Measurements from ENCODE around the gene PCYT1A. TPM values are rescaled to one million over a fixed set of nuclear protein-coding genes. Genes with fewer than 3 reads are reported as not detected.
"Not testable (repeated sequence)": the region's sequence is repeated elsewhere in the genome, so short reads cannot be mapped to it uniquely, and the experiment has no call there.

The PCYT1A gene
- total RNA-seq, 2 donors from 2014 or later: 30.9 to 47.8 TPM

DNA sequence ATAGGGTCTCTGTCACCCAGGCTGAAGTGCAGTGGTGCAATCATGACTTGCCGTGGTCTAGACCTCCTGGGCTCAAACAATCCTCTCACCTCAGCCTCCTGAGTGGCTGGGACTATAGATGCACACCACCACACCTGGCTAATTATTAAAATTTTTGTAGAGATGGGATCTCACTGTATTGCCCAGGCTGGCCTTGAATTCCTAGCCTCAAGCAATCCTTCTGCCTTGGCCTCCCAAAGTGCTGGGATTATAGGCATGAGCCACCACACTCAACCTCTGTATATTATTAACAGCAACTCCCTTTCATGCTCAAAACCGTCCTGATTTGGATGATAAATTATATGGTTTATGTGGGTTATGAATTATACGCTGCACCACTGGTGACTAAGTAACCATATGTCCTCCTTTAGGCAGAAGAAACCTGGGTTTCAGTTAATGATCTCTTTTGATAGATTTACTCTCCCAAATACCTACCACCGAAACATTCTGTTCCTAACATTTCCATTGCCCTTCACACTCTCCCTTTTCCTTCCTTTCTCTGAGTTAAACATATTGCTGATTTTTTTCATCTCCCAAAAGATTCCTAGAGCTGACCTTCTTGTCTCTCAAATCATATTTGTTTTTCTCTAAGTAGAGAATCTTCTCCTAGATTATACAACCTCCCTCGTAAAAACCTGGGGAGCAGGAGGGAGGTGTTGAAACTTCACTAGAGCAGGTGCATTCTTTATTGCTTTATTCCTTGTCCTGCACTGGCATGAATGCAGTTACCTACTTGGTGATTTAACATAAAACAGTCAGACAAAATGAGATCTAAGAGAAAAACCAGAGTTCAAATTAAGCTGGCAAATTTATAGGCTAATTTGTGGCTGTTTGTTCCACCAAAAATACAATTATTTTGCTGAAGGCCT, 32.9 kb downstream of the PCYT1A start:
- WGBS, 2 donors: 60 to 74% methylated on average over 5 of the region's 5 CpGs

GRCh38 chr3:196251918-196252317, 35.6 kb downstream of the PCYT1A start:
- intact Hi-C loops (cut with DNase I): loop anchor here (10.0 kb wide), 1 partner anchor 433 kb away; no protein-coding TSS in a partner anchor
- H3K27me3 ChIP-seq: no peaks in the 10 kb centered on the region
- DNase-seq: no peak
- peaks cover 0 to 17% of the 10 kb centered on the region in 2 donors for H3K36me3 ChIP-seq (replicated peaks in 1 of 2; ENCODE audit: insufficient read depth in 1 of 2, low read depth in 2 of 2)
- TF ChIP-seq, protein P1, sequence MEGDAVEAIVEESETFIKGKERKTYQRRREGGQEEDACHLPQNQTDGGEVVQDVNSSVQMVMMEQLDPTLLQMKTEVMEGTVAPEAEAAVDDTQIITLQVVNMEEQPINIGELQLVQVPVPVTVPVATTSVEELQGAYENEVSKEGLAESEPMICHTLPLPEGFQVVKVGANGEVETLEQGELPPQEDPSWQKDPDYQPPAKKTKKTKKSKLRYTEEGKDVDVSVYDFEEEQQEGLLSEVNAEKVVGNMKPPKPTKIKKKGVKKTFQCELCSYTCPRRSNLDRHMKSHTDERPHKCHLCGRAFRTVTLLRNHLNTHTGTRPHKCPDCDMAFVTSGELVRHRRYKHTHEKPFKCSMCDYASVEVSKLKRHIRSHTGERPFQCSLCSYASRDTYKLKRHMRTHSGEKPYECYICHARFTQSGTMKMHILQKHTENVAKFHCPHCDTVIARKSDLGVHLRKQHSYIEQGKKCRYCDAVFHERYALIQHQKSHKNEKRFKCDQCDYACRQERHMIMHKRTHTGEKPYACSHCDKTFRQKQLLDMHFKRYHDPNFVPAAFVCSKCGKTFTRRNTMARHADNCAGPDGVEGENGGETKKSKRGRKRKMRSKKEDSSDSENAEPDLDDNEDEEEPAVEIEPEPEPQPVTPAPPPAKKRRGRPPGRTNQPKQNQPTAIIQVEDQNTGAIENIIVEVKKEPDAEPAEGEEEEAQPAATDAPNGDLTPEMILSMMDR (IDR thresholded peaks at IDR 0.05): no peak
- no peak for TF ChIP-seq POLR2A (IDR thresholded peaks at IDR 0.05)
- ATAC-seq: no peak
- H3K4me1 ChIP-seq: no peaks in the 10 kb centered on the region
- no peak overlapping the region for H3K4me3 ChIP-seq
- no peak overlapping the region for H3K27ac ChIP-seq
- WGBS, 2 donors: 95 to 96% methylated on average over 16 of the region's 16 CpGs
- no peaks in the 10 kb centered on the region for H3K9me3 ChIP-seq

More for the DNA sequence above, 32.9 kb downstream of the PCYT1A start:
- DNase-seq: no peak
- TF ChIP-seq, protein P1 (IDR thresholded peaks at IDR 0.05): no peak
- TF ChIP-seq POLR2A (IDR thresholded peaks at IDR 0.05): no peak
- intact Hi-C loops (cut with DNase I): loop anchor here (10.0 kb wide), 1 partner anchor 430 kb away; no protein-coding TSS in a partner anchor
- Histone ChIP-seq H3K9me3 (no peaks in the 10 kb centered on the region), H3K4me1 (no peaks in the 10 kb centered on the region), H3K27me3 (no peaks in the 10 kb centered on the region), H3K4me3 (no peak overlapping the region), H3K27ac (no peak overlapping the region), H3K36me3 (replicated peaks in 1 of 2; ENCODE audit: insufficient read depth in 1 of 2, low read depth in 2 of 2) (peaks cover 0 to 9% of the 10 kb centered on the region in 2 donors)
- ATAC-seq: no peak

- no peaks in the 10 kb centered on the region for H3K4me1 ChIP-seq
- H3K9me3 ChIP-seq: no peaks in the 10 kb centered on the region
- no peak for DNase-seq
- H3K27me3 ChIP-seq: no peaks in the 10 kb centered on the region
- H3K27ac ChIP-seq: no peak overlapping the region
- no peak for ATAC-seq
- 85 to 86% methylated on average over 9 to 13 of the region's 13 CpGs for WGBS, 2 donors
- H3K4me3 ChIP-seq: no peak overlapping the region
- peaks cover under 1 to 16% of the 10 kb centered on the region in 2 donors for H3K36me3 ChIP-seq (replicated peaks in 1 of 2; ENCODE audit: insufficient read depth in 1 of 2, low read depth in 2 of 2)
- intact Hi-C loops (cut with DNase I): no loop called here
- no peak for TF ChIP-seq POLR2A (IDR thresholded peaks at IDR 0.05)
- TF ChIP-seq, protein P1 (IDR thresholded peaks at IDR 0.05): no peak
Observed at GRCh38 chr3:196246612-196247308, 40.8 kb downstream of the PCYT1A start.

DNA sequence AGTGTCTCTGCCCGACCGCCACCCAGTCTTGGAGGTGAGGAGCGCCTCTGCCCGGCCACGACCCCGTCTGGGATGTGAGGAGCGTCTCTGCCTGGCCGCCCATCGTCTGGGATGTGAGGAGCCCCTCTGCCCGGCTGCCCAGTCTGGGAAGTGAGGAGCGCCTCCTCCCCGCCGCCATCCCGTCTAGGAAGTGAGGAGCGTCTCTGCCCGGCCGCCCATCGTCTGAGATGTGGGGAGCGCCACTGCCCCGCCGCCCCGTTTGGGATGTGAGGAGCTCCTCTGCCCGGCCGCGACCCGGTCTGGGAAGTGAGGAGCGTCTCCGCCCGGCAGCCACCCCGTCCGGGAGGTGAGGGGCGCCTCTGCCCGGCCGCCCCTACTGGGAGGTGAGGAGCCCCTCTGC, 43.4 kb downstream of the PCYT1A start:
- H3K4me3 ChIP-seq; ATAC-seq; intact Hi-C loops (cut with DNase I); H3K27me3 ChIP-seq; H3K9me3 ChIP-seq; DNase-seq; H3K27ac ChIP-seq; H3K4me1 ChIP-seq: not testable (repeated sequence)
- 97 to 98% methylated on average over 21 to 23 of the region's 34 CpGs for WGBS, 2 donors
- peaks cover 7 to 16% of the 10 kb centered on the region in 2 donors for H3K36me3 ChIP-seq (replicated peaks in 1 of 2; ENCODE audit: insufficient read depth in 1 of 2, low read depth in 2 of 2)

- H3K4me1 ChIP-seq: no peaks in the 10 kb centered on the region
- H3K9me3 ChIP-seq: no peaks in the 10 kb centered on the region
- no peaks in the 10 kb centered on the region for H3K27me3 ChIP-seq
- H3K27ac ChIP-seq: no peak overlapping the region
- peaks cover 7 to 11% of the 10 kb centered on the region in 2 donors for H3K36me3 ChIP-seq (replicated peaks in 1 of 2; ENCODE audit: insufficient read depth in 1 of 2, low read depth in 2 of 2)
- ATAC-seq: no peak
- no peak overlapping the region for H3K4me3 ChIP-seq
- no peak for TF ChIP-seq POLR2A (IDR thresholded peaks at IDR 0.05)
- TF ChIP-seq, protein P1 (IDR thresholded peaks at IDR 0.05): no peak
- DNase-seq: no peak
- intact Hi-C loops (cut with DNase I): no loop called here
- 80 to 91% methylated on average over 8 of the region's 8 CpGs for WGBS, 2 donors
Observed at GRCh38 chr3:196241704-196242103, 45.8 kb downstream of the PCYT1A start.
